H1 (cell line): ENCODE data around the gene MCC. TPM values are rescaled to one million over a fixed set of nuclear protein-coding genes. Genes with fewer than 3 reads are reported as not detected.

Experiments used
- CEBPB ChIP-seq: IDR thresholded peaks from 2 replicates; pipeline ENCODE4 v1.6.1; 2012; ENCODE audit warnings: low read depth, low read length
- EZH2 ChIP-seq: fragments of 200-600 bp; sonication (generic); IDR thresholded peaks from 2 replicates; pipeline ENCODE4 v1.7.1; 2012; ENCODE audit warnings: low read depth, mild to moderate bottlenecking, moderate library complexity, low read length, inconsistent platforms; ENCODE audit not compliant: severe bottlenecking
- GTF2F1 ChIP-seq: IDR thresholded peaks from 2 replicates; pipeline ENCODE4 v1.6.1; 2012; ENCODE audit warnings: low read depth, low read length, improper control_type of control experiment, borderline replicate concordance
- KDM5A ChIP-seq: fragments of 200-600 bp; IDR thresholded peaks from 2 replicates; pipeline ENCODE4 v1.7.1; 2012; ENCODE audit warnings: mild to moderate bottlenecking, low read length, inconsistent platforms, mixed read lengths
- PHF8 ChIP-seq: fragments of 200-600 bp; sonication (generic); conservative IDR thresholded peaks from 2 replicates; pipeline ENCODE4 v1.7.1; 2012; ENCODE audit warnings: low read depth, mild to moderate bottlenecking, inconsistent platforms, low read length, moderate library complexity
- RNF2 ChIP-seq: fragments of 200-900, 300-1000 bp; sonication (generic); IDR thresholded peaks from 2 replicates; pipeline ENCODE4 v1.7.1; 2016; ENCODE audit warnings: borderline replicate concordance, low read depth, mild to moderate bottlenecking, antibody characterized with exemption, low read length; ENCODE audit not compliant: poor library complexity, severe bottlenecking; ENCODE audit errors: missing control alignments
- SP1 ChIP-seq: IDR thresholded peaks from 2 replicates; pipeline ENCODE4 v1.6.1; 2011; ENCODE audit warnings: low read depth, low read length
- TAF7 ChIP-seq: optimal IDR thresholded peaks from 2 replicates; pipeline ENCODE3; 2011; ENCODE audit warnings: low read depth, mild to moderate bottlenecking, inconsistent platforms, low read length, moderate library complexity, borderline replicate concordance
- TCF12 ChIP-seq: IDR thresholded peaks from 2 replicates; pipeline ENCODE4 v1.6.1; 2011; ENCODE audit warnings: low read depth, mild to moderate bottlenecking, low read length
- polyA plus RNA-seq, 7 experiments: library from polyadenylated mRNA; depleted of rRNA in 3 of 7; stranded (reverse) in 5 of 7; unstranded in 2 of 7; fragments of >200 nt in 5 of 7; fragments of 200-250 nt in 2 of 7; gene quantifications; 1 replicate in 5 of 7; 2 replicates in 1 of 7; 4 replicates in 1 of 7; pipeline versions ENCODE4 v1.2.1 to v1.2.3, GENCODE V29; 2011 to 2013; ENCODE audit warnings: missing spikeins in 2 of 7, mixed read lengths in 2 of 7
- total RNA-seq: library from RNA; stranded (reverse); fragmentation: NEBNext Ultra II Directional; extraction: Animal tissue kit (Norgen Biotek cat#: 25700); gene quantifications from 2 replicates; pipeline ENCODE4 v1.2.1, GENCODE V29; 2021
- TF ChIP-seq, protein P1 (sequence below): IDR thresholded peaks from 2 replicates; pipeline ENCODE4 v1.6.1; 2011; ENCODE audit warnings: low read length, improper control_type of control experiment
- TF ChIP-seq, protein P2 (sequence below): IDR thresholded peaks from 2 replicates; pipeline ENCODE4 v1.6.1; 2012; ENCODE audit warnings: inconsistent platforms

The MCC gene
- total and polyA plus RNA-seq, 2 of the 8 experiments (the other 6 are each of a cell fraction or from before 2014, with no cell fraction given): 2.6 to 18.3 TPM

DNA sequence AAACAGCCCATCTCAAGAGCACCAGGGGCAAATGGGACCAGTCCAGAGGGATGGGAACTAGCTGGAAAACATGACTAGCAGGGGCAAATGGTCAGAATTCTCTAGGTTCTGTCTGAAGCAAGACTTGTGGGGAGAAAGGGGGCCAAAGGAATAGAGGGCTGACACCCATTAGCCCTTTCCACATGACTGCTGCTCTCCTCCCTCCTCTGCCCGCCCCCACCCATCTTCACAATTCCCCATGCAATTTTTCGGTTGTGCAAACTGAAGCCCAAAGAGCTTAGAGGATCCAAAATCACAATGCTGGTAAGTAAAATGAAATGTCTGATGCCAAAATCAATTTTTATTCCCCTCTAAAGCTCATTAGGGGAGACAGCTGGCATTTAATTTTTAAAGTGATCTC is 304.6 kb downstream of the MCC start (continued):
- TF ChIP-seq, protein P1, sequence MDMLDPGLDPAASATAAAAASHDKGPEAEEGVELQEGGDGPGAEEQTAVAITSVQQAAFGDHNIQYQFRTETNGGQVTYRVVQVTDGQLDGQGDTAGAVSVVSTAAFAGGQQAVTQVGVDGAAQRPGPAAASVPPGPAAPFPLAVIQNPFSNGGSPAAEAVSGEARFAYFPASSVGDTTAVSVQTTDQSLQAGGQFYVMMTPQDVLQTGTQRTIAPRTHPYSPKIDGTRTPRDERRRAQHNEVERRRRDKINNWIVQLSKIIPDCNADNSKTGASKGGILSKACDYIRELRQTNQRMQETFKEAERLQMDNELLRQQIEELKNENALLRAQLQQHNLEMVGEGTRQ: no peak
- no peak for TF ChIP-seq GTF2F1
- no peak for TF ChIP-seq CEBPB
- TF ChIP-seq RNF2: no peak
- TF ChIP-seq SP1: no peak
- no peak for TF ChIP-seq KDM5A
- no peak for TF ChIP-seq EZH2
- TF ChIP-seq, protein P2, sequence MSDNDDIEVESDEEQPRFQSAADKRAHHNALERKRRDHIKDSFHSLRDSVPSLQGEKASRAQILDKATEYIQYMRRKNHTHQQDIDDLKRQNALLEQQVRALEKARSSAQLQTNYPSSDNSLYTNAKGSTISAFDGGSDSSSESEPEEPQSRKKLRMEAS: no peak
- TF ChIP-seq TAF7: no peak
- TF ChIP-seq TCF12: no peak
- no peak for TF ChIP-seq PHF8
